ENCODE results near the gene CEBPG. TPM values are rescaled to one million over a fixed set of nuclear protein-coding genes. Genes with fewer than 3 reads are reported as not detected.

CEBPG gene
- total RNA-seq, 1 experiment from 2014 or later: 33.4 TPM

GRCh38 chr19:33333642-33334041 is 39.9 kb upstream of the CEBPG start:
- no peaks in the 10 kb centered on the region for H3K27me3 ChIP-seq (ENCODE audit: insufficient read depth, low read depth)
- DNase-seq: no peak
- H3K4me2 ChIP-seq: no peak overlapping the region
- BruUV-seq (replicated peaks): no TSS peak
- H3K9me2 ChIP-seq (ENCODE audit: insufficient read depth): no peaks in the 10 kb centered on the region
- ChIA-PET POLR2A (ENCODE audit: unreplicated experiment) (no interaction called here), CTCF (no interaction called here)
- no peak for TF ChIP-seq CTCF (conservative IDR thresholded peaks at IDR 0.05)
- no peak for TF ChIP-seq EZH2 (IDR thresholded peaks at IDR 0.05; ENCODE audit: low read depth)
- no peak overlapping the region for H3K4me3 ChIP-seq
- no peaks in the 10 kb centered on the region for H3K36me3 ChIP-seq (ENCODE audit: low read depth)
- no peaks in the 10 kb centered on the region for H3K79me2 ChIP-seq (ENCODE audit: low read depth)
- no peaks in the 10 kb centered on the region for H3K9me3 ChIP-seq (ENCODE audit: insufficient read depth, low read depth)
- intact Hi-C loops (cut with micrococcal nuclease; ENCODE audit: unreplicated experiment): no loop called here
- no peaks in the 10 kb centered on the region for H4K20me1 ChIP-seq (ENCODE audit: insufficient read depth)
- no peaks in the 10 kb centered on the region for H3K4me1 ChIP-seq (replicated peaks; ENCODE audit: insufficient read depth)
- H3F3A ChIP-seq (ENCODE audit: insufficient read depth, low read depth): no peaks in the 10 kb centered on the region
- H2AFZ ChIP-seq: no peak overlapping the region
- no peak overlapping the region for H3K27ac ChIP-seq

GRCh38 chr19:33334271-33334670 is 39.2 kb upstream of the CEBPG start:
- Histone ChIP-seq H3K27me3 (ENCODE audit: insufficient read depth, low read depth) (no peaks in the 10 kb centered on the region), H3K79me2 (ENCODE audit: low read depth) (no peaks in the 10 kb centered on the region), H3F3A (ENCODE audit: insufficient read depth, low read depth) (peaks cover 6% of the 10 kb centered on the region), H2AFZ (no peak overlapping the region), H3K9me2 (ENCODE audit: insufficient read depth) (no peaks in the 10 kb centered on the region), H3K4me3 (no peak overlapping the region), H3K9me3 (ENCODE audit: insufficient read depth, low read depth) (no peaks in the 10 kb centered on the region), H3K4me1 (replicated peaks; ENCODE audit: insufficient read depth) (peaks cover 5% of the 10 kb centered on the region), H3K36me3 (ENCODE audit: low read depth) (no peaks in the 10 kb centered on the region), H4K20me1 (ENCODE audit: insufficient read depth) (no peaks in the 10 kb centered on the region), H3K27ac (no peak overlapping the region), H3K4me2 (no peak overlapping the region)
- DNase-seq: no peak
- intact Hi-C loops (cut with micrococcal nuclease; ENCODE audit: unreplicated experiment): no loop called here
- BruUV-seq (replicated peaks): no TSS peak
- ChIA-PET POLR2A (ENCODE audit: unreplicated experiment) (no interaction called here), CTCF (no interaction called here)
- TF ChIP-seq EZH2 (IDR thresholded peaks at IDR 0.05; ENCODE audit: low read depth): no peak
- no peak for TF ChIP-seq CTCF (conservative IDR thresholded peaks at IDR 0.05)

- Histone ChIP-seq H3K27ac (no peak overlapping the region), H3K79me2 (ENCODE audit: low read depth) (no peaks in the 10 kb centered on the region), H3K9me2 (ENCODE audit: insufficient read depth) (no peaks in the 10 kb centered on the region), H3K9me3 (ENCODE audit: insufficient read depth, low read depth) (no peaks in the 10 kb centered on the region), H3K36me3 (ENCODE audit: low read depth) (no peaks in the 10 kb centered on the region), H3K4me3 (no peak overlapping the region), H3K4me1 (replicated peaks; ENCODE audit: insufficient read depth) (peaks cover 8% of the 10 kb centered on the region), H3K27me3 (ENCODE audit: insufficient read depth, low read depth) (no peaks in the 10 kb centered on the region), H3K4me2 (no peak overlapping the region), H4K20me1 (ENCODE audit: insufficient read depth) (no peaks in the 10 kb centered on the region), H2AFZ (no peak overlapping the region), H3F3A (ENCODE audit: insufficient read depth, low read depth) (peaks cover 18% of the 10 kb centered on the region)
- no peak for TF ChIP-seq EZH2 (IDR thresholded peaks at IDR 0.05; ENCODE audit: low read depth)
- TF ChIP-seq CTCF (conservative IDR thresholded peaks at IDR 0.05): no peak
- DNase-seq: no peak
- intact Hi-C loops (cut with micrococcal nuclease; ENCODE audit: unreplicated experiment): no loop called here
- ChIA-PET POLR2A (ENCODE audit: unreplicated experiment) (no interaction called here), CTCF (no interaction called here)
- BruUV-seq (replicated peaks): no TSS peak
Measured at GRCh38 chr19:33335446-33335845, 38.1 kb upstream of the CEBPG start.
